PC-3 (cell line): ENCODE measurements around the gene MRGPRD. TPM values are rescaled to one million over a fixed set of nuclear protein-coding genes. Genes with fewer than 3 reads are reported as not detected.

Source experiments
- ATAC-seq: fragments of 200-7000 bp; cut with Tn5 transposase; 2 replicates; pipeline ENCODE4 v1.9.1; 2020; ENCODE audit warnings: mild to moderate bottlenecking, moderate library complexity
- BruUV-seq: library from RNA; stranded (reverse); fragments of 400-500 nt; replicated peaks from 2 replicates; lab custom pipeline; 2021; lab: Mats Ljungman, UMichigan
- CTCF ChIA-PET: fragments of 300-600 bp; sonication (Branson Sonifier 250); formaldehyde crosslinking; loops from one replicate; lab custom pipeline; 2022; ENCODE audit warnings: antibody characterized with exemption; lab: Charles Lee
- POLR2A ChIA-PET: fragments of 300-600 bp; sonication (Branson Sonifier 250); formaldehyde crosslinking; loops from one replicate; lab custom pipeline; 2022; ENCODE audit warnings: antibody characterized with exemption; ENCODE audit not compliant: unreplicated experiment; lab: Charles Lee
- DNase-seq: peaks from one replicate; pipeline ENCODE4 v3.0.0-alpha.2; 2015
- H2AFZ ChIP-seq: fragments of 300-600 bp; sonication (generic); 2 replicates; pipeline ENCODE4 v1.6.0; 2016; ENCODE audit warnings: antibody characterized with exemption, low read length
- H3F3A ChIP-seq: fragments of 300-600 bp; sonication (generic); one replicate; pipeline ENCODE4 v1.6.0; 2017; ENCODE audit warnings: antibody characterized with exemption, low read length, control low read depth, mild to moderate bottlenecking; ENCODE audit not compliant: unreplicated experiment
- H3K27ac ChIP-seq: fragments of 300-600 bp; sonication (generic); 2 replicates; pipeline ENCODE4 v1.5.1; 2016; ENCODE audit warnings: mild to moderate bottlenecking, low read length
- H3K27me3 ChIP-seq: fragments of 300-600 bp; sonication (generic); 2 replicates; pipeline ENCODE4 v1.6.1; 2016; ENCODE audit warnings: low read length, mixed read lengths
- H3K36me3 ChIP-seq: fragments of 300-600 bp; sonication (generic); 2 replicates; pipeline ENCODE4 v1.6.1; 2016; ENCODE audit warnings: low read depth, mixed run types, low read length, mixed read lengths
- H3K4me1 ChIP-seq: fragments of 300-600 bp; sonication (generic); 2 replicates; pipeline ENCODE4 v1.5.1; 2016; ENCODE audit warnings: low read length; ENCODE audit not compliant: insufficient read depth
- H3K4me2 ChIP-seq: fragments of 300-600 bp; sonication (generic); 2 replicates; pipeline ENCODE4 v1.6.0; 2016; ENCODE audit warnings: low read length
- H3K4me3 ChIP-seq: fragments of 300-600 bp; sonication (generic); 2 replicates; pipeline ENCODE4 v1.5.1; 2016; ENCODE audit warnings: mild to moderate bottlenecking, low read length, mixed read lengths
- H3K79me2 ChIP-seq: fragments of 300-600 bp; sonication (generic); 2 replicates; pipeline ENCODE4 v1.6.1; 2017; ENCODE audit warnings: low read length, mixed read lengths
- H3K9ac ChIP-seq: fragments of 300-600 bp; sonication (generic); 2 replicates; pipeline ENCODE4 v1.6.0; 2016; ENCODE audit warnings: mild to moderate bottlenecking, low read length
- H3K9me2 ChIP-seq: fragments of 300-600 bp; sonication (generic); replicated peaks from 2 replicates; pipeline ENCODE4 v1.6.1; 2016; ENCODE audit warnings: mixed run types, low read length, mixed read lengths
- H3K9me3 ChIP-seq: fragments of 300-600 bp; sonication (generic); 2 replicates; pipeline ENCODE4 v1.6.1; 2016; ENCODE audit warnings: low read length, mixed read lengths
- H4K20me1 ChIP-seq: fragments of 300-600 bp; sonication (generic); 2 replicates; pipeline ENCODE4 v1.6.1; 2016; ENCODE audit warnings: low read length, mixed read lengths
- CTCF ChIP-seq: fragments of 300-600 bp; sonication (generic); conservative IDR thresholded peaks from 2 replicates; pipeline ENCODE4 v1.5.1; 2017; ENCODE audit warnings: antibody characterized with exemption, low read depth, mild to moderate bottlenecking, low read length
- EZH2 ChIP-seq: fragments of 300-600 bp; sonication (generic); IDR thresholded peaks from one replicate; pipeline ENCODE4 v1.6.1; 2017; ENCODE audit warnings: antibody characterized with exemption, mild to moderate bottlenecking, low read length; ENCODE audit not compliant: unreplicated experiment
- EZH2phosphoT487 ChIP-seq: fragments of 300-600 bp; sonication (generic); IDR thresholded peaks from 2 replicates; pipeline ENCODE4 v1.6.1; 2018; ENCODE audit warnings: mild to moderate bottlenecking, antibody characterized with exemption, low read length, borderline replicate concordance
- intact Hi-C: fragments of 100-400 bp; cut with micrococcal nuclease; formaldehyde crosslinking; loops from 2 replicates; pipeline ENCODE4 v1.9.0; 2023
- total RNA-seq: library from RNA; depleted of rRNA; stranded (reverse); fragments of >200 nt; gene quantifications from 2 replicates; pipeline ENCODE4 v1.2.3, GENCODE V29; 2014

Gene MRGPRD
- total RNA-seq, 1 experiment from 2014 or later, result not detected

GRCh38 chr11:69027704-69028372 lies 47.1 kb upstream of the MRGPRD start:
- POLR2A ChIA-PET, result no interaction called here
- Histone ChIP-seq H3F3A (no peaks in the 10 kb centered on the region), H3K4me2 (no peak overlapping the region), H3K27ac (no peak overlapping the region), H3K79me2 (no peaks in the 10 kb centered on the region), H2AFZ (no peak overlapping the region), H3K27me3 (no peaks in the 10 kb centered on the region), H3K9me2 (no peaks in the 10 kb centered on the region), H3K4me1 (no peaks in the 10 kb centered on the region), H3K4me3 (no peak overlapping the region), H3K36me3 (no peaks in the 10 kb centered on the region), H4K20me1 (no peaks in the 10 kb centered on the region), H3K9ac (no peak overlapping the region), H3K9me3 (no peaks in the 10 kb centered on the region)
- intact Hi-C loops, result no loop called here
- no peak for DNase-seq
- ATAC-seq, result no peak
- no peak for TF ChIP-seq EZH2phosphoT487
- no peak for TF ChIP-seq CTCF
- TF ChIP-seq EZH2, result no peak
- no TSS peak for BruUV-seq
- CTCF ChIA-PET, result no interaction called here

GRCh38 chr11:69024509-69024908 lies 43.7 kb upstream of the MRGPRD start:
- H3K27me3 ChIP-seq, result no peaks in the 10 kb centered on the region
- H3K4me1 ChIP-seq, result no peaks in the 10 kb centered on the region
- intact Hi-C loops, result no loop called here
- no peaks in the 10 kb centered on the region for H3F3A ChIP-seq
- no peaks in the 10 kb centered on the region for H4K20me1 ChIP-seq
- BruUV-seq, result no TSS peak
- H3K4me3 ChIP-seq, result no peak overlapping the region
- no peak overlapping the region for H3K9ac ChIP-seq
- no peaks in the 10 kb centered on the region for H3K79me2 ChIP-seq
- ATAC-seq (no peak), DNase-seq (no peak)
- H3K4me2 ChIP-seq, result no peak overlapping the region
- H3K9me3 ChIP-seq, result no peaks in the 10 kb centered on the region
- H3K9me2 ChIP-seq, result no peaks in the 10 kb centered on the region
- no peak overlapping the region for H2AFZ ChIP-seq
- no peaks in the 10 kb centered on the region for H3K36me3 ChIP-seq
- CTCF ChIA-PET, result no interaction called here
- POLR2A ChIA-PET, result no interaction called here
- no peak overlapping the region for H3K27ac ChIP-seq
- TF ChIP-seq CTCF (no peak), EZH2 (no peak), EZH2phosphoT487 (no peak)

GRCh38 chr11:69022260-69022659 lies 41.5 kb upstream of the MRGPRD start:
- Histone ChIP-seq H3K27me3 (no peaks in the 10 kb centered on the region), H3K9me2 (no peaks in the 10 kb centered on the region), H3K27ac (no peak overlapping the region), H3K79me2 (no peaks in the 10 kb centered on the region), H4K20me1 (no peaks in the 10 kb centered on the region), H3K36me3 (no peaks in the 10 kb centered on the region), H3K4me3 (no peak overlapping the region), H3F3A (no peaks in the 10 kb centered on the region), H2AFZ (no peak overlapping the region), H3K4me1 (no peaks in the 10 kb centered on the region), H3K9ac (no peak overlapping the region), H3K9me3 (no peaks in the 10 kb centered on the region), H3K4me2 (no peak overlapping the region)
- DNase-seq, result no peak
- TF ChIP-seq EZH2, result no peak
- no peak for TF ChIP-seq CTCF
- no peak for TF ChIP-seq EZH2phosphoT487
- ChIA-PET POLR2A (no interaction called here), CTCF (no interaction called here)
- ATAC-seq, result no peak
- BruUV-seq, result no TSS peak
- intact Hi-C loops, result no loop called here
